Measurements from ENCODE around the gene OPN4. TPM values are rescaled to one million over a fixed set of nuclear protein-coding genes. Genes with fewer than 3 reads are reported as not detected.

The OPN4 gene
- total and polyA plus RNA-seq, 2 experiments from 2014 or later = not detected

GRCh38 chr10:86651021-86651471 is 3.3 kb upstream of the OPN4 start:
- Histone ChIP-seq H3K9me3 (ENCODE audit: low read depth) (no peaks in the 10 kb centered on the region), H3K79me2 (no peaks in the 10 kb centered on the region), H3K27me3 (no peaks in the 10 kb centered on the region), H4K20me1 (ENCODE audit: insufficient read depth, poor library complexity, severe bottlenecking) (no peaks in the 10 kb centered on the region), H3K27ac (no peak overlapping the region), H3K4me2 (no peak overlapping the region), H3K36me3 (replicated peaks; ENCODE audit: insufficient read depth, low read depth) (no peaks in the 10 kb centered on the region), H3K4me3 (no peak overlapping the region), H3K9me2 (replicated peaks; ENCODE audit: insufficient read depth) (no peaks in the 10 kb centered on the region), H2AFZ (no peak overlapping the region), H3K4me1 (ENCODE audit: insufficient read depth) (peaks cover 21% of the 10 kb centered on the region)
- no peak for DNase-seq (ENCODE audit: low spot score)
- 87% methylated on average over 8 of the region's 8 CpGs for WGBS (ENCODE audit: low lambda C conversion rate, missing lambda C conversion rate)
- no peak for TF ChIP-seq EZH2phosphoT487 (IDR thresholded peaks at IDR 0.05; ENCODE audit: low read depth, severe bottlenecking, unreplicated experiment)
- no peak for TF ChIP-seq CTCF (IDR thresholded peaks at IDR 0.05; ENCODE audit: poor library complexity)
- no peak for TF ChIP-seq EZH2 (IDR thresholded peaks at IDR 0.05; ENCODE audit: borderline replicate concordance)

GRCh38 chr10:86651631-86652331 is 2.6 kb upstream of the OPN4 start:
- H3K79me2 ChIP-seq = no peaks in the 10 kb centered on the region
- no peaks in the 10 kb centered on the region for H3K27me3 ChIP-seq
- no peak overlapping the region for H2AFZ ChIP-seq
- no peaks in the 10 kb centered on the region for H3K9me3 ChIP-seq (ENCODE audit: low read depth)
- H3K36me3 ChIP-seq (replicated peaks; ENCODE audit: insufficient read depth, low read depth) = no peaks in the 10 kb centered on the region
- H4K20me1 ChIP-seq (ENCODE audit: insufficient read depth, poor library complexity, severe bottlenecking) = no peaks in the 10 kb centered on the region
- no peak for TF ChIP-seq EZH2 (IDR thresholded peaks at IDR 0.05; ENCODE audit: borderline replicate concordance)
- peaks cover 21% of the 10 kb centered on the region for H3K4me1 ChIP-seq (ENCODE audit: insufficient read depth)
- H3K9me2 ChIP-seq (replicated peaks; ENCODE audit: insufficient read depth) = no peaks in the 10 kb centered on the region
- WGBS (ENCODE audit: low lambda C conversion rate, missing lambda C conversion rate) = 91% methylated on average over 16 of the region's 16 CpGs
- no peak for DNase-seq (ENCODE audit: low spot score)
- no peak overlapping the region for H3K4me3 ChIP-seq
- no peak overlapping the region for H3K27ac ChIP-seq
- no peak overlapping the region for H3K4me2 ChIP-seq

- H3K4me1 ChIP-seq (ENCODE audit: insufficient read depth) = peaks cover 19% of the 10 kb centered on the region
- H2AFZ ChIP-seq = no peak overlapping the region
- WGBS (ENCODE audit: low lambda C conversion rate, missing lambda C conversion rate) = 62% methylated on average over 14 of the region's 14 CpGs
- no peaks in the 10 kb centered on the region for H3K9me3 ChIP-seq (ENCODE audit: low read depth)
- H3K79me2 ChIP-seq = no peaks in the 10 kb centered on the region
- DNase-seq (ENCODE audit: low spot score) = no peak
- H3K36me3 ChIP-seq (replicated peaks; ENCODE audit: insufficient read depth, low read depth) = no peaks in the 10 kb centered on the region
- H3K4me3 ChIP-seq = no peak overlapping the region
- no peaks in the 10 kb centered on the region for H3K9me2 ChIP-seq (replicated peaks; ENCODE audit: insufficient read depth)
- no peaks in the 10 kb centered on the region for H4K20me1 ChIP-seq (ENCODE audit: insufficient read depth, poor library complexity, severe bottlenecking)
- no peak overlapping the region for H3K4me2 ChIP-seq
- no peak overlapping the region for H3K27ac ChIP-seq
- no peak for TF ChIP-seq CTCF (IDR thresholded peaks at IDR 0.05; ENCODE audit: poor library complexity)
- no peak for TF ChIP-seq EZH2phosphoT487 (IDR thresholded peaks at IDR 0.05; ENCODE audit: low read depth, severe bottlenecking, unreplicated experiment)
- TF ChIP-seq EZH2 (IDR thresholded peaks at IDR 0.05; ENCODE audit: borderline replicate concordance) = no peak
- no peaks in the 10 kb centered on the region for H3K27me3 ChIP-seq
Observed at GRCh38 chr10:86652361-86653202, 1.8 kb upstream of the OPN4 start.

GRCh38 chr10:86653379-86653778 is 968 bp upstream of the OPN4 start:
- no peaks in the 10 kb centered on the region for H3K27me3 ChIP-seq
- no peaks in the 10 kb centered on the region for H3K9me3 ChIP-seq (ENCODE audit: low read depth)
- DNase-seq (ENCODE audit: low spot score) = no peak
- TF ChIP-seq EZH2 (IDR thresholded peaks at IDR 0.05; ENCODE audit: borderline replicate concordance) (no peak), CTCF (IDR thresholded peaks at IDR 0.05; ENCODE audit: poor library complexity) (no peak), EZH2phosphoT487 (IDR thresholded peaks at IDR 0.05; ENCODE audit: low read depth, severe bottlenecking, unreplicated experiment) (no peak)
- H3K4me3 ChIP-seq = no peak overlapping the region
- no peak overlapping the region for H3K27ac ChIP-seq
- H3K4me1 ChIP-seq (ENCODE audit: insufficient read depth) = peaks cover 11% of the 10 kb centered on the region
- no peaks in the 10 kb centered on the region for H3K9me2 ChIP-seq (replicated peaks; ENCODE audit: insufficient read depth)
- no peak overlapping the region for H2AFZ ChIP-seq
- H4K20me1 ChIP-seq (ENCODE audit: insufficient read depth, poor library complexity, severe bottlenecking) = no peaks in the 10 kb centered on the region
- no peaks in the 10 kb centered on the region for H3K79me2 ChIP-seq
- 96% methylated on average over 3 of the region's 3 CpGs for WGBS (ENCODE audit: low lambda C conversion rate, missing lambda C conversion rate)
- no peaks in the 10 kb centered on the region for H3K36me3 ChIP-seq (replicated peaks; ENCODE audit: insufficient read depth, low read depth)
- no peak overlapping the region for H3K4me2 ChIP-seq
